PC-3 (cell line): Measurements from ENCODE around the gene FOXP3. TPM values are rescaled to one million over a fixed set of nuclear protein-coding genes. Genes with fewer than 3 reads are reported as not detected.

Experiments
- ATAC-seq: fragments of 200-7000 bp; cut with Tn5 transposase; 2 replicates; pipeline ENCODE4 v1.9.1; 2020; ENCODE audit warnings: mild to moderate bottlenecking, moderate library complexity
- BruUV-seq: library from RNA; stranded (reverse); fragments of 400-500 nt; replicated peaks from 2 replicates; lab custom pipeline; 2021; lab: Mats Ljungman, UMichigan
- CTCF ChIA-PET: fragments of 300-600 bp; sonication (Branson Sonifier 250); formaldehyde crosslinking; loops from one replicate; lab custom pipeline; 2022; ENCODE audit warnings: antibody characterized with exemption; lab: Charles Lee
- POLR2A ChIA-PET: fragments of 300-600 bp; sonication (Branson Sonifier 250); formaldehyde crosslinking; loops from one replicate; lab custom pipeline; 2022; ENCODE audit warnings: antibody characterized with exemption; ENCODE audit not compliant: unreplicated experiment; lab: Charles Lee
- DNase-seq: peaks from one replicate; pipeline ENCODE4 v3.0.0-alpha.2; 2015
- H2AFZ ChIP-seq: fragments of 300-600 bp; sonication (generic); 2 replicates; pipeline ENCODE4 v1.6.0; 2016; ENCODE audit warnings: antibody characterized with exemption, low read length
- H3F3A ChIP-seq: fragments of 300-600 bp; sonication (generic); one replicate; pipeline ENCODE4 v1.6.0; 2017; ENCODE audit warnings: antibody characterized with exemption, low read length, control low read depth, mild to moderate bottlenecking; ENCODE audit not compliant: unreplicated experiment
- H3K27ac ChIP-seq: fragments of 300-600 bp; sonication (generic); 2 replicates; pipeline ENCODE4 v1.5.1; 2016; ENCODE audit warnings: mild to moderate bottlenecking, low read length
- H3K27me3 ChIP-seq: fragments of 300-600 bp; sonication (generic); 2 replicates; pipeline ENCODE4 v1.6.1; 2016; ENCODE audit warnings: low read length, mixed read lengths
- H3K36me3 ChIP-seq: fragments of 300-600 bp; sonication (generic); 2 replicates; pipeline ENCODE4 v1.6.1; 2016; ENCODE audit warnings: low read depth, mixed run types, low read length, mixed read lengths
- H3K4me1 ChIP-seq: fragments of 300-600 bp; sonication (generic); 2 replicates; pipeline ENCODE4 v1.5.1; 2016; ENCODE audit warnings: low read length; ENCODE audit not compliant: insufficient read depth
- H3K4me2 ChIP-seq: fragments of 300-600 bp; sonication (generic); 2 replicates; pipeline ENCODE4 v1.6.0; 2016; ENCODE audit warnings: low read length
- H3K4me3 ChIP-seq: fragments of 300-600 bp; sonication (generic); 2 replicates; pipeline ENCODE4 v1.5.1; 2016; ENCODE audit warnings: mild to moderate bottlenecking, low read length, mixed read lengths
- H3K79me2 ChIP-seq: fragments of 300-600 bp; sonication (generic); 2 replicates; pipeline ENCODE4 v1.6.1; 2017; ENCODE audit warnings: low read length, mixed read lengths
- H3K9ac ChIP-seq: fragments of 300-600 bp; sonication (generic); 2 replicates; pipeline ENCODE4 v1.6.0; 2016; ENCODE audit warnings: mild to moderate bottlenecking, low read length
- H3K9me2 ChIP-seq: fragments of 300-600 bp; sonication (generic); replicated peaks from 2 replicates; pipeline ENCODE4 v1.6.1; 2016; ENCODE audit warnings: mixed run types, low read length, mixed read lengths
- H3K9me3 ChIP-seq: fragments of 300-600 bp; sonication (generic); 2 replicates; pipeline ENCODE4 v1.6.1; 2016; ENCODE audit warnings: low read length, mixed read lengths
- H4K20me1 ChIP-seq: fragments of 300-600 bp; sonication (generic); 2 replicates; pipeline ENCODE4 v1.6.1; 2016; ENCODE audit warnings: low read length, mixed read lengths
- EZH2 ChIP-seq: fragments of 300-600 bp; sonication (generic); IDR thresholded peaks from one replicate; pipeline ENCODE4 v1.6.1; 2017; ENCODE audit warnings: antibody characterized with exemption, mild to moderate bottlenecking, low read length; ENCODE audit not compliant: unreplicated experiment
- EZH2phosphoT487 ChIP-seq: fragments of 300-600 bp; sonication (generic); IDR thresholded peaks from 2 replicates; pipeline ENCODE4 v1.6.1; 2018; ENCODE audit warnings: mild to moderate bottlenecking, antibody characterized with exemption, low read length, borderline replicate concordance
- intact Hi-C: fragments of 100-400 bp; cut with micrococcal nuclease; formaldehyde crosslinking; loops from 2 replicates; pipeline ENCODE4 v1.9.0; 2023
- total RNA-seq: library from RNA; depleted of rRNA; stranded (reverse); fragments of >200 nt; gene quantifications from 2 replicates; pipeline ENCODE4 v1.2.3, GENCODE V29; 2014
- TF ChIP-seq, protein P1 (sequence below): fragments of 300-600 bp; sonication (generic); conservative IDR thresholded peaks from 2 replicates; pipeline ENCODE4 v1.5.1; 2017; ENCODE audit warnings: antibody characterized with exemption, low read depth, mild to moderate bottlenecking, low read length

The FOXP3 gene
- total RNA-seq, 1 experiment from 2014 or later, result not detected

DNA sequence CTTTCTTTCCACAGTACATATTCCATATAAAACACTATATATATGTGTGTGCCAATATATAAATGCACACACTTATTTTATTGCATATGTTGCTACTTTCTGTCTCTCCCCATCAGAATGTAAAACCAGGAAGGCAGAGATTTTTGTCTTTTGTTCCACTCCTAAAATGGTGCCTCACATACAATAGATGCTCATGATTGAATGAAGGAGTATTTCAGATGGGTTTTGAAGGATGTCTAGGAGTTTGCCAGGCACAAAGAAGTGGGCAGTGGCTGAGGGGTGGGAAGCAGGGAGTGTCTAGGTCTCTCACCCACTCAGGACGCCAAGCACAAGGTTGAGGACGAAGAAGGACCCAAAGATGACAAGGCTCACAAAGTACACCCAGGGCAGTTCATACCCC is 36.8 kb downstream of the FOXP3 start:
- H3F3A ChIP-seq, result no peaks in the 10 kb centered on the region
- no peaks in the 10 kb centered on the region for H3K79me2 ChIP-seq
- H3K9me3 ChIP-seq, result no peaks in the 10 kb centered on the region
- H3K4me3 ChIP-seq, result no peak overlapping the region
- no peaks in the 10 kb centered on the region for H3K9me2 ChIP-seq
- ChIA-PET CTCF (no interaction called here), POLR2A (no interaction called here)
- H3K27ac ChIP-seq, result no peak overlapping the region
- no peak for DNase-seq
- no peaks in the 10 kb centered on the region for H3K4me1 ChIP-seq
- no peaks in the 10 kb centered on the region for H3K27me3 ChIP-seq
- H3K36me3 ChIP-seq, result no peaks in the 10 kb centered on the region
- intact Hi-C loops, result no loop called here
- ATAC-seq, result no peak
- BruUV-seq, result no TSS peak
- H4K20me1 ChIP-seq, result no peaks in the 10 kb centered on the region
- H3K9ac ChIP-seq, result no peak overlapping the region
- TF ChIP-seq, protein P1, sequence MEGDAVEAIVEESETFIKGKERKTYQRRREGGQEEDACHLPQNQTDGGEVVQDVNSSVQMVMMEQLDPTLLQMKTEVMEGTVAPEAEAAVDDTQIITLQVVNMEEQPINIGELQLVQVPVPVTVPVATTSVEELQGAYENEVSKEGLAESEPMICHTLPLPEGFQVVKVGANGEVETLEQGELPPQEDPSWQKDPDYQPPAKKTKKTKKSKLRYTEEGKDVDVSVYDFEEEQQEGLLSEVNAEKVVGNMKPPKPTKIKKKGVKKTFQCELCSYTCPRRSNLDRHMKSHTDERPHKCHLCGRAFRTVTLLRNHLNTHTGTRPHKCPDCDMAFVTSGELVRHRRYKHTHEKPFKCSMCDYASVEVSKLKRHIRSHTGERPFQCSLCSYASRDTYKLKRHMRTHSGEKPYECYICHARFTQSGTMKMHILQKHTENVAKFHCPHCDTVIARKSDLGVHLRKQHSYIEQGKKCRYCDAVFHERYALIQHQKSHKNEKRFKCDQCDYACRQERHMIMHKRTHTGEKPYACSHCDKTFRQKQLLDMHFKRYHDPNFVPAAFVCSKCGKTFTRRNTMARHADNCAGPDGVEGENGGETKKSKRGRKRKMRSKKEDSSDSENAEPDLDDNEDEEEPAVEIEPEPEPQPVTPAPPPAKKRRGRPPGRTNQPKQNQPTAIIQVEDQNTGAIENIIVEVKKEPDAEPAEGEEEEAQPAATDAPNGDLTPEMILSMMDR, result no peak
- no peak for TF ChIP-seq EZH2phosphoT487
- TF ChIP-seq EZH2, result no peak
- H2AFZ ChIP-seq, result no peak overlapping the region
- no peak overlapping the region for H3K4me2 ChIP-seq

DNA sequence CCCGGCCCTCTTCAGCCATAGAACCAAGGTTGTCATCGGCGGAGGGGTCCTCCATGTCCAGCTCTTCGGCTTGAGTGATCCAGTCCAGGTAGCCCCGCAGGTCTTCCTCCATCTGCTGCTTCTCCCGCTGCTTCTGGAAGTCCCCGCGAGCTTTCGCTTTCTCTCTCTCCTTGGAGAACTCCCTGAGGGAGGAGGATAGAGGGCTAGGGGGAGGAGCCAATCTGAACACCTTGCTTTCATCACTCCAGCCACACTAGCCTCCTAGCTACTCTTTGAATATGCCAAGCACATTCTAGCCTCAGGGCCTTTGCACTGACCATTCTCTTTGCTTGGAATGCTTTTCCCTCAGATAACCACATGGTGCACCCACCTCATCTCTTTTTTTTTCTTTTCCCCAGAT is 37.6 kb downstream of the FOXP3 start:
- no peaks in the 10 kb centered on the region for H3K9me3 ChIP-seq

GRCh38 chrX:49225858-49226257 is 38.7 kb downstream of the FOXP3 start:
- CTCF ChIA-PET, result no interaction called here
- H3K9me2 ChIP-seq, result no peaks in the 10 kb centered on the region
- no peak overlapping the region for H3K4me3 ChIP-seq
- DNase-seq, result no peak
- H3K79me2 ChIP-seq, result no peaks in the 10 kb centered on the region
- H3K27me3 ChIP-seq, result no peaks in the 10 kb centered on the region
- H3K4me2 ChIP-seq, result no peak overlapping the region
- H3K9ac ChIP-seq, result no peak overlapping the region
- no peak for ATAC-seq
- H3F3A ChIP-seq, result no peaks in the 10 kb centered on the region
- H3K9me3 ChIP-seq, result no peaks in the 10 kb centered on the region
- no peaks in the 10 kb centered on the region for H3K4me1 ChIP-seq
- no peak overlapping the region for H2AFZ ChIP-seq
- H4K20me1 ChIP-seq, result no peaks in the 10 kb centered on the region
- TF ChIP-seq, protein P1, result no peak
- no TSS peak for BruUV-seq
- no peaks in the 10 kb centered on the region for H3K36me3 ChIP-seq
- no peak overlapping the region for H3K27ac ChIP-seq
- POLR2A ChIA-PET, result no interaction called here
- intact Hi-C loops, result no loop called here

More for the DNA sequence above, 37.6 kb downstream of the FOXP3 start:
- ChIA-PET CTCF (no interaction called here), POLR2A (no interaction called here)
- Histone ChIP-seq H3K27ac (no peak overlapping the region), H4K20me1 (no peaks in the 10 kb centered on the region), H2AFZ (no peak overlapping the region), H3K4me1 (no peaks in the 10 kb centered on the region), H3K79me2 (no peaks in the 10 kb centered on the region), H3K4me2 (no peak overlapping the region), H3K9ac (no peak overlapping the region), H3K4me3 (no peak overlapping the region), H3K36me3 (no peaks in the 10 kb centered on the region), H3K9me2 (no peaks in the 10 kb centered on the region), H3K27me3 (no peaks in the 10 kb centered on the region), H3F3A (no peaks in the 10 kb centered on the region)
- DNase-seq, result no peak
- intact Hi-C loops, result no loop called here
- ATAC-seq, result no peak
- BruUV-seq, result no TSS peak
- TF ChIP-seq EZH2phosphoT487, result no peak
- TF ChIP-seq, protein P1, result no peak
- TF ChIP-seq EZH2, result no peak
